ENCODE data around the gene GLI2. TPM values are rescaled to one million over a fixed set of nuclear protein-coding genes. Genes with fewer than 3 reads are reported as not detected.

Gene GLI2
- total RNA-seq, 2 experiments from 2014 or later, result not detected

DNA sequence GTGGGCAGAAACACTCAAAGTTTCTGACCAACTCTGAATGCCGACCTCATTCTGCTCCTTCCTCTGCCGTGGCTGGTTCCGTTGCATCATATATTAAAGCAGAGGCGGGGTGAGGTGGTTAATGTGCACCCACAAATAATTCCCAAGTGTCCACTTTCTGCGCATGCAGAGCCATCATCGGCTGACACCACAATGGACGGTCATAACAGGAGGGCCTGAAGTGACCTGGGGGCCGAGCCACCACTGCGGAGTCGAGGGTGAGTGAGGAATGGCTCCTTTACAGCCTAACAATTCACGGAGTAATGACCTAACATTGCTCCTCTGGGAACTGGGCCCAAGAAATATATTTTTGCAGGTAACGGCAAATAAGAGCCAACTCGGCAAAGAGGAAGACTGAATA is 32.9 kb upstream of the GLI2 start:
- CTCF ChIA-PET, result no interaction called here
- POLR2A ChIA-PET, result no interaction called here
- TF ChIP-seq, protein P1, sequence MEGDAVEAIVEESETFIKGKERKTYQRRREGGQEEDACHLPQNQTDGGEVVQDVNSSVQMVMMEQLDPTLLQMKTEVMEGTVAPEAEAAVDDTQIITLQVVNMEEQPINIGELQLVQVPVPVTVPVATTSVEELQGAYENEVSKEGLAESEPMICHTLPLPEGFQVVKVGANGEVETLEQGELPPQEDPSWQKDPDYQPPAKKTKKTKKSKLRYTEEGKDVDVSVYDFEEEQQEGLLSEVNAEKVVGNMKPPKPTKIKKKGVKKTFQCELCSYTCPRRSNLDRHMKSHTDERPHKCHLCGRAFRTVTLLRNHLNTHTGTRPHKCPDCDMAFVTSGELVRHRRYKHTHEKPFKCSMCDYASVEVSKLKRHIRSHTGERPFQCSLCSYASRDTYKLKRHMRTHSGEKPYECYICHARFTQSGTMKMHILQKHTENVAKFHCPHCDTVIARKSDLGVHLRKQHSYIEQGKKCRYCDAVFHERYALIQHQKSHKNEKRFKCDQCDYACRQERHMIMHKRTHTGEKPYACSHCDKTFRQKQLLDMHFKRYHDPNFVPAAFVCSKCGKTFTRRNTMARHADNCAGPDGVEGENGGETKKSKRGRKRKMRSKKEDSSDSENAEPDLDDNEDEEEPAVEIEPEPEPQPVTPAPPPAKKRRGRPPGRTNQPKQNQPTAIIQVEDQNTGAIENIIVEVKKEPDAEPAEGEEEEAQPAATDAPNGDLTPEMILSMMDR (IDR thresholded peaks at IDR 0.05), result no peak
- no peaks in the 10 kb centered on the region for H3K9me3 Mint-ChIP-seq
- H3K36me3 Mint-ChIP-seq (ENCODE audit: low read depth), result no peaks in the 10 kb centered on the region
- DNase-seq, result no peak
- no peaks in the 10 kb centered on the region for H3K27me3 Mint-ChIP-seq
- no peak for ATAC-seq
- H3K4me3 Mint-ChIP-seq, result no peak overlapping the region
- H3K27ac Mint-ChIP-seq, result no peak overlapping the region
- H3K4me1 Mint-ChIP-seq (ENCODE audit: low read depth), result no peaks in the 10 kb centered on the region
- intact Hi-C loops (cut with micrococcal nuclease), result no loop called here

GRCh38 chr2:120703330-120703994 is 32.2 kb upstream of the GLI2 start:
- POLR2A ChIA-PET, result no interaction called here
- H3K27ac Mint-ChIP-seq, result no peak overlapping the region

GRCh38 chr2:120704696-120705095 is 31.0 kb upstream of the GLI2 start:
- no peak overlapping the region for H3K27ac Mint-ChIP-seq
- no peaks in the 10 kb centered on the region for H3K27me3 Mint-ChIP-seq
- DNase-seq, result no peak
- ChIA-PET CTCF (no interaction called here), POLR2A (no interaction called here)
- intact Hi-C loops (cut with micrococcal nuclease), result no loop called here
- no peak for ATAC-seq
- TF ChIP-seq, protein P1 (IDR thresholded peaks at IDR 0.05), result no peak
- no peaks in the 10 kb centered on the region for H3K9me3 Mint-ChIP-seq
- no peak overlapping the region for H3K4me3 Mint-ChIP-seq
- no peaks in the 10 kb centered on the region for H3K4me1 Mint-ChIP-seq (ENCODE audit: low read depth)
- H3K36me3 Mint-ChIP-seq (ENCODE audit: low read depth), result no peaks in the 10 kb centered on the region

More at GRCh38 chr2:120703330-120703994, 32.2 kb upstream of the GLI2 start:
- Mint-ChIP-seq H3K4me3 (no peak overlapping the region), H3K27me3 (no peaks in the 10 kb centered on the region), H3K9me3 (no peaks in the 10 kb centered on the region), H3K4me1 (ENCODE audit: low read depth) (no peaks in the 10 kb centered on the region), H3K36me3 (ENCODE audit: low read depth) (no peaks in the 10 kb centered on the region)
- ATAC-seq (no peak), DNase-seq (no peak)
- CTCF ChIA-PET, result interaction anchor here (0.6 kb wide), 1 partner anchor 187 kb away, joined by 3 read pairs; no protein-coding TSS in a partner anchor
- TF ChIP-seq, protein P1 (IDR thresholded peaks at IDR 0.05), result no peak
- intact Hi-C loops (cut with micrococcal nuclease), result no loop called here

DNA sequence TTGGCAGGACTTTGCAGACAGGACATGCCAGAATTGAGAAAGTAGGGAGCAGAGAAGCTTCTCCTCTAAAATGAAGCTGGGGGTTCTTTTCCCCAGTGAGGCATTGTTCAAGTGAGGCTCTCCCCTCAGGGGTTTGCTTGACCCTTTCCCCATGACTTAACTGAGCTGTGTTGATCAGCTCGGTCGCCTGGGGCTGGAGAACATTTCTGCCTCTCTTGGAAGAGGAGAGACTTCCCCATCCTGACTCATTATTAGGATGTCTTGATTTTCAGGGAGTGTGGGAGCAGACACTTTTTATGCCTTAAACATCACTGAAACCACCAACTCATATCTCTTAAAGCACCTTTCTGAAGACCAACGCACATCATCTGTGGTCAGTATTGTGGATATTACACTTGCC is 27.9 kb upstream of the GLI2 start:
- DNase-seq (no peak), ATAC-seq (no peak)
- H3K27me3 Mint-ChIP-seq, result peaks cover 2% of the 10 kb centered on the region
- POLR2A ChIA-PET, result interaction anchor here (1.3 kb wide), 1 partner anchor 368 kb away, joined by 3 read pairs; no protein-coding TSS in a partner anchor
- CTCF ChIA-PET, result no interaction called here
- TF ChIP-seq, protein P1 (IDR thresholded peaks at IDR 0.05), result no peak
- no peaks in the 10 kb centered on the region for H3K4me1 Mint-ChIP-seq (ENCODE audit: low read depth)
- no peaks in the 10 kb centered on the region for H3K9me3 Mint-ChIP-seq
- intact Hi-C loops (cut with micrococcal nuclease), result no loop called here
- no peaks in the 10 kb centered on the region for H3K36me3 Mint-ChIP-seq (ENCODE audit: low read depth)
- no peak overlapping the region for H3K4me3 Mint-ChIP-seq
- no peak overlapping the region for H3K27ac Mint-ChIP-seq

GRCh38 chr2:120708944-120709607 is 26.6 kb upstream of the GLI2 start:
- H3K27ac Mint-ChIP-seq, result no peak overlapping the region
- peaks cover 2% of the 10 kb centered on the region for H3K27me3 Mint-ChIP-seq
- H3K4me1 Mint-ChIP-seq (ENCODE audit: low read depth), result no peaks in the 10 kb centered on the region
- TF ChIP-seq, protein P1 (IDR thresholded peaks at IDR 0.05), result no peak
- DNase-seq, result no peak
- POLR2A ChIA-PET, result no interaction called here
- ATAC-seq, result no peak
- intact Hi-C loops (cut with micrococcal nuclease), result no loop called here
- no peak overlapping the region for H3K4me3 Mint-ChIP-seq
- H3K36me3 Mint-ChIP-seq (ENCODE audit: low read depth), result no peaks in the 10 kb centered on the region
- CTCF ChIA-PET, result no interaction called here
- H3K9me3 Mint-ChIP-seq, result no peaks in the 10 kb centered on the region
